Activated CD4-positive, alpha-beta T cell treated with anti-CD3 and anti-CD28 coated beads, Interleukin-2, amount 10 ng/mL, durations not matched to agents 7 days and 5 days (primary cell): ENCODE data around the gene POLD3. TPM values are rescaled to one million over a fixed set of nuclear protein-coding genes. Genes with fewer than 3 reads are reported as not detected.

ENCODE experiments used
- CTCF ChIA-PET: fragments of 350-600 bp; sonication (Branson Sonifier 250); formaldehyde crosslinking; loops from one replicate; lab custom pipeline; 2021; ENCODE audit warnings: antibody characterized with exemption; lab: Charles Lee
- POLR2A ChIA-PET: fragments of 350-600 bp; sonication (Branson Sonifier 250); formaldehyde crosslinking; loops from one replicate; lab custom pipeline; 2021; ENCODE audit warnings: antibody characterized with exemption; lab: Charles Lee
- DNase-seq: peaks from one replicate; pipeline ENCODE4 v3.0.0-alpha.2; 2020
- H3K27ac Mint-ChIP-seq: one replicate; pipeline ENCODE4 v1.8.0; 2021; ENCODE audit warnings: mild to moderate bottlenecking, moderate library complexity, mixed read lengths
- H3K27me3 Mint-ChIP-seq: one replicate; pipeline ENCODE4 v1.8.0; 2021; ENCODE audit warnings: mixed read lengths
- H3K36me3 Mint-ChIP-seq: one replicate; pipeline ENCODE4 v1.8.0; 2021; ENCODE audit warnings: low read depth, mixed read lengths
- H3K4me1 Mint-ChIP-seq: one replicate; pipeline ENCODE4 v1.8.0; 2021; ENCODE audit warnings: mixed read lengths
- H3K4me3 Mint-ChIP-seq: one replicate; pipeline ENCODE4 v1.8.0; 2021; ENCODE audit warnings: mild to moderate bottlenecking, moderate library complexity, mixed read lengths
- H3K9me3 Mint-ChIP-seq: one replicate; pipeline ENCODE4 v1.8.0; 2021; ENCODE audit warnings: mixed read lengths
- total RNA-seq, 2 experiments: library from RNA; stranded (reverse); gene quantifications; one replicate each; pipeline ENCODE4 v1.2.3, GENCODE V29; 2021

POLD3 gene
- total RNA-seq, 2 experiments from 2014 or later: 52.6 to 57.0 TPM

GRCh38 chr11:74671520-74672196, 79.3 kb downstream of the POLD3 start:
- no peaks in the 10 kb centered on the region for H3K4me1 Mint-ChIP-seq
- H3K36me3 Mint-ChIP-seq: no peaks in the 10 kb centered on the region
- no peaks in the 10 kb centered on the region for H3K27me3 Mint-ChIP-seq
- POLR2A ChIA-PET: no interaction called here
- no peak for DNase-seq
- H3K27ac Mint-ChIP-seq: no peak overlapping the region
- peaks cover 2% of the 10 kb centered on the region for H3K9me3 Mint-ChIP-seq
- no peak overlapping the region for H3K4me3 Mint-ChIP-seq
- CTCF ChIA-PET: interaction anchor here (0.7 kb wide), 1 partner anchor 1046 kb away, joined by 3 read pairs; no protein-coding TSS in a partner anchor

- CTCF ChIA-PET: interaction anchor here (0.7 kb wide), 1 partner anchor 1047 kb away, joined by 3 read pairs; no protein-coding TSS in a partner anchor
- POLR2A ChIA-PET: no interaction called here
- H3K36me3 Mint-ChIP-seq: no peaks in the 10 kb centered on the region
These were observed 80.1 kb downstream of the POLD3 start for GRCh38 chr11:74672332-74672955.

GRCh38 chr11:74672956-74673692, 80.7 kb downstream of the POLD3 start:
- Mint-ChIP-seq H3K4me3 (no peak overlapping the region), H3K9me3 (peaks cover 2% of the 10 kb centered on the region), H3K27ac (no peak overlapping the region), H3K27me3 (no peaks in the 10 kb centered on the region), H3K36me3 (no peaks in the 10 kb centered on the region), H3K4me1 (no peaks in the 10 kb centered on the region)
- no peak for DNase-seq
- ChIA-PET CTCF (no interaction called here), POLR2A (no interaction called here)

More at GRCh38 chr11:74672332-74672955, 80.1 kb downstream of the POLD3 start:
- Mint-ChIP-seq H3K9me3 (peaks cover 2% of the 10 kb centered on the region), H3K27me3 (no peaks in the 10 kb centered on the region), H3K27ac (no peak overlapping the region), H3K4me1 (no peaks in the 10 kb centered on the region), H3K4me3 (no peak overlapping the region)
- no peak for DNase-seq

- H3K36me3 Mint-ChIP-seq: no peaks in the 10 kb centered on the region
- ChIA-PET CTCF (no interaction called here), POLR2A (no interaction called here)
- no peaks in the 10 kb centered on the region for H3K27me3 Mint-ChIP-seq
- no peaks in the 10 kb centered on the region for H3K4me1 Mint-ChIP-seq
- no peak overlapping the region for H3K4me3 Mint-ChIP-seq
- DNase-seq: no peak
- H3K9me3 Mint-ChIP-seq: peaks cover 2% of the 10 kb centered on the region
- no peak overlapping the region for H3K27ac Mint-ChIP-seq
These were observed 81.4 kb downstream of the POLD3 start for GRCh38 chr11:74673693-74674360.

GRCh38 chr11:74675761-74676160, 83.4 kb downstream of the POLD3 start:
- H3K4me3 Mint-ChIP-seq: no peak overlapping the region
- POLR2A ChIA-PET: no interaction called here
- no peaks in the 10 kb centered on the region for H3K27me3 Mint-ChIP-seq
- H3K36me3 Mint-ChIP-seq: no peaks in the 10 kb centered on the region
- DNase-seq: no peak
- no peak overlapping the region for H3K27ac Mint-ChIP-seq
- H3K9me3 Mint-ChIP-seq: peaks cover 2% of the 10 kb centered on the region
- no peaks in the 10 kb centered on the region for H3K4me1 Mint-ChIP-seq
- CTCF ChIA-PET: no interaction called here

GRCh38 chr11:74676596-74676995, 84.2 kb downstream of the POLD3 start:
- no peaks in the 10 kb centered on the region for H3K4me1 Mint-ChIP-seq
- ChIA-PET POLR2A (no interaction called here), CTCF (no interaction called here)
- no peak for DNase-seq
- H3K27me3 Mint-ChIP-seq: no peaks in the 10 kb centered on the region
- no peak overlapping the region for H3K27ac Mint-ChIP-seq
- no peak overlapping the region for H3K4me3 Mint-ChIP-seq
- H3K36me3 Mint-ChIP-seq: no peaks in the 10 kb centered on the region
- no peaks in the 10 kb centered on the region for H3K9me3 Mint-ChIP-seq

- no peaks in the 10 kb centered on the region for H3K9me3 Mint-ChIP-seq
- H3K27ac Mint-ChIP-seq: no peak overlapping the region
- CTCF ChIA-PET: no interaction called here
- H3K36me3 Mint-ChIP-seq: no peaks in the 10 kb centered on the region
- no peaks in the 10 kb centered on the region for H3K4me1 Mint-ChIP-seq
- no peaks in the 10 kb centered on the region for H3K27me3 Mint-ChIP-seq
- POLR2A ChIA-PET: no interaction called here
- no peak overlapping the region for H3K4me3 Mint-ChIP-seq
- no peak for DNase-seq
These were observed 84.7 kb downstream of the POLD3 start for GRCh38 chr11:74677131-74677530.

- no peaks in the 10 kb centered on the region for H3K4me1 Mint-ChIP-seq
- no peak for DNase-seq
- H3K27me3 Mint-ChIP-seq: peaks cover 7% of the 10 kb centered on the region
- no peak overlapping the region for H3K4me3 Mint-ChIP-seq
- ChIA-PET POLR2A (no interaction called here), CTCF (interaction anchor here (0.7 to 1.2 kb wide), 2 partner anchors 8 to 563 kb away, joined by 3 read pairs; no protein-coding TSS in a partner anchor)
- H3K9me3 Mint-ChIP-seq: no peaks in the 10 kb centered on the region
- no peak overlapping the region for H3K27ac Mint-ChIP-seq
- H3K36me3 Mint-ChIP-seq: no peaks in the 10 kb centered on the region
These were observed 85.7 kb downstream of the POLD3 start for GRCh38 chr11:74678041-74678440.

GRCh38 chr11:74678591-74679512, 86.5 kb downstream of the POLD3 start:
- H3K9me3 Mint-ChIP-seq: no peaks in the 10 kb centered on the region
- no peak overlapping the region for H3K27ac Mint-ChIP-seq
- peaks cover 11% of the 10 kb centered on the region for H3K27me3 Mint-ChIP-seq
- H3K4me1 Mint-ChIP-seq: no peaks in the 10 kb centered on the region
- H3K4me3 Mint-ChIP-seq: no peak overlapping the region
- H3K36me3 Mint-ChIP-seq: no peaks in the 10 kb centered on the region
- ChIA-PET POLR2A (no interaction called here), CTCF (interaction anchor here (1.2 kb wide), 2 partner anchors 9 to 48 kb away, joined by 3 read pairs; no protein-coding TSS in a partner anchor)
- DNase-seq: no peak

GRCh38 chr11:74679513-74679865, 87.1 kb downstream of the POLD3 start:
- DNase-seq: no peak
- peaks cover 17% of the 10 kb centered on the region for H3K27me3 Mint-ChIP-seq
- ChIA-PET POLR2A (no interaction called here), CTCF (interaction anchor here (1.2 kb wide), 2 partner anchors 10 to 47 kb away, joined by 3 read pairs; no protein-coding TSS in a partner anchor)
- H3K4me3 Mint-ChIP-seq: no peak overlapping the region
- H3K9me3 Mint-ChIP-seq: no peaks in the 10 kb centered on the region
- H3K4me1 Mint-ChIP-seq: peaks cover 1% of the 10 kb centered on the region
- no peaks in the 10 kb centered on the region for H3K36me3 Mint-ChIP-seq
- no peak overlapping the region for H3K27ac Mint-ChIP-seq

GRCh38 chr11:74680035-74680671, 87.8 kb downstream of the POLD3 start:
- no peaks in the 10 kb centered on the region for H3K9me3 Mint-ChIP-seq
- no peak for DNase-seq
- H3K36me3 Mint-ChIP-seq: no peaks in the 10 kb centered on the region
- H3K27ac Mint-ChIP-seq: no peak overlapping the region
- H3K4me1 Mint-ChIP-seq: peaks cover 1% of the 10 kb centered on the region
- no peak overlapping the region for H3K4me3 Mint-ChIP-seq
- POLR2A ChIA-PET: no interaction called here
- peaks cover 24% of the 10 kb centered on the region for H3K27me3 Mint-ChIP-seq
- CTCF ChIA-PET: no interaction called here
